LNCaP clone FGC (cell line): ENCODE measurements around the gene NRP1.

Experiments used
- DNase-seq: peaks from one replicate; pipeline ENCODE4 v3.0.0-alpha.2; 2011; ENCODE audit warnings: low read depth
- H3K4me3 ChIP-seq: 2 replicates; pipeline ENCODE4 v1.5.1; 2011; ENCODE audit warnings: mild to moderate bottlenecking, low read depth, low read length, control low read depth
- TF ChIP-seq, protein P1 (sequence below): IDR thresholded peaks from 2 replicates; pipeline ENCODE4 v1.5.1; 2012; ENCODE audit warnings: mild to moderate bottlenecking; ENCODE audit not compliant: control insufficient read depth, insufficient read depth; ENCODE audit errors: extremely low read depth

NRP1 gene

DNA sequence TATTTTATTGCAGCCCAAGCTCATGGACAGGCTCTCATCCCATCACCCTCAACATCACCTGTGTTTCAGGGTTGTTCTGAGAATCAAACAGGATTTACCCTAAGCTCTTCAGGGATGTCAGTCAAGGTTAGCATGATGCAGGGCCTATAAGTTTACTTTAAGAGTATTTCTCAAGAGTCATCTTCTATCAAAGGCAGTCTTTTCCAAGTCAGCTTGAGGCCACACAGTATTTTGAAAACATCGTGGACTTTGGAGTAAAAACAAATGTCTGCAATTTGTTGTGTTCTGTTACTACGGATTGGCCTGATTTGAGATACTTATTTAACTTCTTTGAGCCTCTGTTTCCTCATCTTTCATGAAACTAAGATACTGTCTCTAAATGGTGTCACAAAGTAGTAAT is 42.0 kb upstream of the NRP1 start:
- DNase-seq, result no peak
- H3K4me3 ChIP-seq, result no peak overlapping the region
- TF ChIP-seq, protein P1, sequence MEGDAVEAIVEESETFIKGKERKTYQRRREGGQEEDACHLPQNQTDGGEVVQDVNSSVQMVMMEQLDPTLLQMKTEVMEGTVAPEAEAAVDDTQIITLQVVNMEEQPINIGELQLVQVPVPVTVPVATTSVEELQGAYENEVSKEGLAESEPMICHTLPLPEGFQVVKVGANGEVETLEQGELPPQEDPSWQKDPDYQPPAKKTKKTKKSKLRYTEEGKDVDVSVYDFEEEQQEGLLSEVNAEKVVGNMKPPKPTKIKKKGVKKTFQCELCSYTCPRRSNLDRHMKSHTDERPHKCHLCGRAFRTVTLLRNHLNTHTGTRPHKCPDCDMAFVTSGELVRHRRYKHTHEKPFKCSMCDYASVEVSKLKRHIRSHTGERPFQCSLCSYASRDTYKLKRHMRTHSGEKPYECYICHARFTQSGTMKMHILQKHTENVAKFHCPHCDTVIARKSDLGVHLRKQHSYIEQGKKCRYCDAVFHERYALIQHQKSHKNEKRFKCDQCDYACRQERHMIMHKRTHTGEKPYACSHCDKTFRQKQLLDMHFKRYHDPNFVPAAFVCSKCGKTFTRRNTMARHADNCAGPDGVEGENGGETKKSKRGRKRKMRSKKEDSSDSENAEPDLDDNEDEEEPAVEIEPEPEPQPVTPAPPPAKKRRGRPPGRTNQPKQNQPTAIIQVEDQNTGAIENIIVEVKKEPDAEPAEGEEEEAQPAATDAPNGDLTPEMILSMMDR, result no peak

DNA sequence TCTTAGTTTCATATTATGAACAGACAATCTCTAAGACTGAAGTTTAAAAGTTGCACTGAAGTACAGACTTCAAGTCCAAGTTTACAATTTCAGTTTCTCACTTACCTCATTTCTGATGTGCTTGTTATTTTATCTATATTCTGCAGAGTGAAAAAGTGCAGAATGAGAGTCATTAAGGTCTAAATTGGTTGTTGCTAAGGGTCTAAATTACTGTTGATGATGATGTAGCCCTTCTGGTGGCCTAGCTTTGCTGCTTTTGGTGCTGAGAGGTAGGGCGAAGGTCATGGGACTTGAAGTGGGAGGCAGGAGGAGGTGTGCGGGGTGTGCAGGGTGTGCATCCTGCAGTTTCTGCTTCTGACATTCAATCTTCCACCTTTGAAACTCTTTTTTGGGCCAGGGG is 38.8 kb upstream of the NRP1 start:
- TF ChIP-seq, protein P1, result no peak
- no peak for DNase-seq
- H3K4me3 ChIP-seq, result no peak overlapping the region

DNA sequence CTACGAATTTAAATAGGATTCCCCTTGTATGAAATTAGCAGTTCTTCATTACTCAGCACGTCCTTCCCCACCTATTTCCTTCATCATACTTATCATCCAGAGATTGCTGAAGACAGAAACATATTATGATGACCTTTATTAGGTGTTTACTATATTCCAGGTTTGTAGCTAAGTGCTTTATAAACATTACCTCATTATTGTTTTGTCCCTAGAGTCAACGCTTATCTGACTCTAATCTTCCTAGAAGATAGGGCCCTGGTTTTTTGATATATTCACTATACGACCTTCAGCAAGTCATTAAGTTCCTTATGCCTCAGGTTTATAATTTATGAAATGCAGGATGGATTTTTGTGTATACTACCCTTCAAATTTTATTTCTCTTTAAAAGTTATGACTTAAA is 36.8 kb upstream of the NRP1 start:
- TF ChIP-seq, protein P1, result no peak
- no peak for DNase-seq
- H3K4me3 ChIP-seq, result no peak overlapping the region

DNA sequence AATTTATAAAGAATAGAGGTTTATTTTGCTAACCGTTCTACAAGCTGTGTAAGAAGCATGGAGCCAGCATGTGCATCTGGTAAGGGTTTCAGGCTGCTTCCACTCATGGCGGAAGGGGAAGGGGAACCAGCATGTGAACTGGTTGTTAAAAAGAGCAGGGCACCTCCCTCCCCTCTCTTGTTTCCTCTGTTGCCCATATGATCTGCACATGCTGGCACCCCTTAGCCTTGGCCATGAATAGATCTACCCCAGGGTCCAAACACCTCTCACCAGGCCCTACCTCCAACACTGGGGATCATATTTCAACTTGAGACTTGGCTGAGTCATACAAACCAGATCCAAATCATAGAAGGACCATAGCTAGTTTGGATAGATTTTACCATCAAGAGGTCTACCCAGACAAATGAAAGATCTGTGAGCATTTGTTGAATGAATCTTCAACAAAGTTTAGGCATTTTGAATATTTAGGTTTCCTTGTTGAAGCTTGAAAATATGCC is 36.0 kb upstream of the NRP1 start:
- TF ChIP-seq, protein P1, result no peak
- DNase-seq, result no peak
- H3K4me3 ChIP-seq, result no peak overlapping the region

DNA sequence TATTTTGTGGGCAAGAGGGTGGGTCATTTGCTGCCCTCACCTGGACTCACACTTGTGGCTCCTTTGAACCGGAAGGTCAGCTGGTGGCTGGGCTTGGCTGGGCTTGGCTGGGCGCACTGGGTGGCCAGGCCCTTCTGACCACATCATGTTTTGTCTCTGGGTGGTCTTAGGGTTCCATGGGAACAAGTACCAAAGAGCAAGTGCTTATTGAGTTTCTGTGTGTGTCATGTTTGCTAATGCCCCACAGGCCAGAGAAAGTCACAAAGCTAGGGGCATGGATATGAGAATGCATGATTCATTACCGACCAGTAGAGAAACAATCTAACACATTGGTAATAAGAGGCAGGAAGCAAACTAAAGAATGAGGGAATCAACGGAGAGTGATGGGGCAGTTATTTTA is 33.6 kb upstream of the NRP1 start:
- TF ChIP-seq, protein P1, result no peak
- no peak overlapping the region for H3K4me3 ChIP-seq
- DNase-seq, result no peak

DNA sequence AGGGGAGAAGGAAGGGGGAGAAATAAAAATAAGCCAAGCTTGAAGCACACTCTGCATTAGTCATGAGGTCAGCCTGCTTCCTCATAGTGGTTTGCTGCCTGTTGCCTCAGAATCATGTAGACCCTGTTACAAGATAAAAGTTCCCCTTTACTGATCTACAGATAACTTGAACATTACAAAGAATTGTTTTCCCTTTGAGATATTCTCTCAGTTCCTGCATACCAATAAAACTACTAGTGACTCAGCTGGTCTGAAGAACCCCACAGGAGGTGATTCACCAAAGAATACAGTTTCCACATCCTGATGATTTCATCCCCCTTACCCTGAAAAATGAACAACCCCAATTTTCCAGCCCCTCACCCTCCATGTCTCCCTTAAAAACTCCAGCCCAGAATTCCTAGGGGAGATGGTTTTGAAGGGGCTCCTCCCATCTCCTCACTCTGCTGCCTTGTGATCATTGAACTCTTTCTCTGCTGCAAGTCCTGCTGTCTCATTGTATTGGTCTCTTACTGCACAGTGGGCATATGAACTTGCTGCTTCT is 31.5 kb upstream of the NRP1 start:
- DNase-seq, result no peak
- H3K4me3 ChIP-seq, result no peak overlapping the region
- TF ChIP-seq, protein P1, result no peak

DNA sequence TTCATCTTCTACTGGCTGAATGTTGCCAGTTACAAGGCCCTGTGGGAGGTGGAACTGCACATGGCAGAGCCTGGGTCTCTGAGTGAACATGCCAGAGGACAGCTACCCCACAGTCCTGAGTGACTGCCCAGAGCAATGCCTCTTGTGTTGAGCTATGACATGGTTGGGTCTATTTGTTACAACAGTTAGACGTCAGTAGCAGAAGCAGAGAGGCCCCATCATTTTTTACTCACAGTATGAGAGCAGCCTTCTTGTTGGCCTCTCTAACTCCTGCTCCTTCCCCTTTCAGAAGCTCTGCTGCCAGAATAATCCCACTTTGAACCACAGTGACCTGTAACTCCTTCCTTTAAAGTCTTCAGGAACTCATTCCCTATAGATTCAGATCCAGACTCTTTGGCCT is 30.8 kb upstream of the NRP1 start:
- H3K4me3 ChIP-seq, result no peak overlapping the region
- no peak for DNase-seq
- TF ChIP-seq, protein P1, result no peak
